Tibial nerve (tissue), 4 donors: ENCODE data around the gene CA5A.

Experiments used
- EP300 ChIP-seq, 2 donors: sonication (generic); formaldehyde crosslinking; IDR thresholded peaks; one replicate each; pipeline ENCODE4 v1.6.1; 2017; ENCODE audit warnings: antibody characterized with exemption in 2 of 2, mild to moderate bottlenecking in 1 of 2
- POLR2A ChIP-seq, 2 donors: fragments of 450-650 bp; IDR thresholded peaks; one replicate each; pipeline ENCODE4 v1.6.1; 2017; ENCODE audit warnings: antibody characterized with exemption in 2 of 2, mild to moderate bottlenecking in 2 of 2, moderate library complexity in 2 of 2
- TF ChIP-seq, protein P1 (sequence below), 5 experiments: fragments of 200-600 bp in 3 of 5; fragments of 450-650 bp in 2 of 5; sonication (generic) in 3 of 5; IDR thresholded peaks; one replicate each; pipeline ENCODE4 v1.5.1; 2016 to 2019; ENCODE audit warnings: antibody characterized with exemption in 5 of 5, mild to moderate bottlenecking in 3 of 5, moderate library complexity in 2 of 5

DNA sequence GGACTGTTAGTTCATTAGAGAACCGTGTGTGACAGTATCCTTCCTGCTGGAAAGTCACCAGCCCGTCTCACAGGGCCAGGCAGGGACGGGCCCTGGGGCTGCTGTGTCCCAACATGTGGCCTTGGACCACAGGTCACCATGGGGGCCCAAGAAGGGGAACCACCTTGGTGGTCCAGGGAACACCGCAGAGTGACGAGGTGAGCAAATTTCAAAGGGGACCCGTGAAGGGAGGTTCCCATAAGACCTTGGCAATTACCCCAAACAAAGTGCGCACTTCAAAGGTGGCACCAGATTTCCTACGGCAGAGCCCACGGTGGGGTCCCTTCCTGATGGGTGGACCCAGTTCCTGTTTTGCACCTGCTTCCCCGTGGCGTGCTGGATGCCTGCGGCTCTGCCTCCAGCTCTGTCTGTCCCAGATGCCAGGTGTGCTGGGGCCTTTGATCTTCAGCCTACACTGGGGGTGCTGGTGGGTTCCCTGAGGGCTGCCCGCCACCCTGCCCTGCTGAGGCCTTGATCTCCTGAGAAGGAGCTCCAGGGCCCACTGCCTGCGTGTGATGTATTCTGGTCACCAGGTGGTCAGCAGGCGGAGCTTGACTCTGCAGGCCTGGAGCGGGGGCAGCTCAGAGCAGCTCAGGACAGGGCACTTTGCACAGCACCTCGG lies 94.0 kb downstream of the CA5A start:
- TF ChIP-seq, protein P1, sequence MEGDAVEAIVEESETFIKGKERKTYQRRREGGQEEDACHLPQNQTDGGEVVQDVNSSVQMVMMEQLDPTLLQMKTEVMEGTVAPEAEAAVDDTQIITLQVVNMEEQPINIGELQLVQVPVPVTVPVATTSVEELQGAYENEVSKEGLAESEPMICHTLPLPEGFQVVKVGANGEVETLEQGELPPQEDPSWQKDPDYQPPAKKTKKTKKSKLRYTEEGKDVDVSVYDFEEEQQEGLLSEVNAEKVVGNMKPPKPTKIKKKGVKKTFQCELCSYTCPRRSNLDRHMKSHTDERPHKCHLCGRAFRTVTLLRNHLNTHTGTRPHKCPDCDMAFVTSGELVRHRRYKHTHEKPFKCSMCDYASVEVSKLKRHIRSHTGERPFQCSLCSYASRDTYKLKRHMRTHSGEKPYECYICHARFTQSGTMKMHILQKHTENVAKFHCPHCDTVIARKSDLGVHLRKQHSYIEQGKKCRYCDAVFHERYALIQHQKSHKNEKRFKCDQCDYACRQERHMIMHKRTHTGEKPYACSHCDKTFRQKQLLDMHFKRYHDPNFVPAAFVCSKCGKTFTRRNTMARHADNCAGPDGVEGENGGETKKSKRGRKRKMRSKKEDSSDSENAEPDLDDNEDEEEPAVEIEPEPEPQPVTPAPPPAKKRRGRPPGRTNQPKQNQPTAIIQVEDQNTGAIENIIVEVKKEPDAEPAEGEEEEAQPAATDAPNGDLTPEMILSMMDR (IDR thresholded peaks at IDR 0.05) = no peak
- TF ChIP-seq EP300 (IDR thresholded peaks at IDR 0.05) (no peak), POLR2A (IDR thresholded peaks at IDR 0.05) (no peak)
